ENCODE data around the gene NUDT13. TPM values are rescaled to one million over a fixed set of nuclear protein-coding genes. Genes with fewer than 3 reads are reported as not detected.
A peak's percentile ranks its signal among the peaks of the same experiment; 100 is the strongest.

The NUDT13 gene
- total and polyA plus RNA-seq, 2 of the 4 experiments (the other 2 are of a cell fraction): 0.90 to 1.7 TPM

DNA sequence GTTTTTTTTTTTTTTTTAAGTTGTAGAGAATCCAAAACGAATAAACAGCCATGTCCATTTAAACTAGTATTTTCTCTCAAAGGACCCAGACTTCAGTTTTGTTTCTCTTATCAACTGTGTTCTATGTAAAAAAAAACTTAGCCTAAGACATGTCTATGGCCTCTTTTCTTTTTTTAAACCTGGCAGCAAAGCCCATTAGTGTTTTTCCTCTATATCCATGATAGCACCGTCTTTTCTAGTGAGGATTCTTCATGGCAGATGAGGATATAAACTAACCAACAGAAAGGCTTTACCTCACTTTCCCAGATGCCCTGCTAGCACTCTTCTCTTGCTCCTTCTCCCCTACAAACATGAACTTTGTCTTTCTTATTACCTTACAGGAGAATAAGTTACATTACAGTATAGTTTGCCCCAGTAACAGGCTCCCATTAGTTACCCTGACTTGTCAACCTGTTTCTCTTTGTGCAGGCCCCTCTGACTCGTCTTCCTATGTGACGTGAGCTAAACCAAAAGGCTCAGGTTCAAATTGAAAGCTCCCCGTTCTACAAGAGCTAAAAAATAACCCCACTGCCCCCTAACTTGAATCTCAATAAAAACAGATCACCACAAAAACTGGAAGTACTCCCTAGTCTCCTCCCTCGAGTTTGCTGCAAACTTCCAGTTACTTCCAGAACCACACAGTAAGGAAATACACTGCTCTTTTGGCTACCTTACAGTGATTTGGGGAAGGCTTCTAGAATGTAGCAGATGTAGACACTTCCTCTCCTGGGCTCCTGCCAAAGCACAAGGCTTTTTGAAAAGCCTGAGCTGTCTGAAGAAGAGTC lies 33.7 kb upstream of the NUDT13 start:
- H2AK9ac ChIP-seq (replicated peaks; ENCODE audit: low read depth, low read length, poor library complexity): no peak overlapping the region
- in situ Hi-C loops (cut with MboI; ENCODE audit: low sequenced_read_pairs) (no loop called here), intact Hi-C loops (cut with micrococcal nuclease) (no loop called here), dilution Hi-C loops (cut with HindIII; ENCODE audit: low sequenced_read_pairs, unreplicated experiment) (no loop called here)
- DNase-seq (peak; percentile 85), ATAC-seq (ENCODE audit: low read depth) (peak; percentile 87)
- peaks cover 3% of the 10 kb centered on the region for H3K9me1 ChIP-seq (ENCODE audit: insufficient read depth, low read length)
- H2BK120ac ChIP-seq (ENCODE audit: low read depth, low read length): no peak overlapping the region
- no peak overlapping the region for H3K56ac ChIP-seq (ENCODE audit: extremely low read depth, insufficient read depth, low read length)
- H4K20me1 ChIP-seq (ENCODE audit: insufficient read depth, low read length): peaks cover 49% of the 10 kb centered on the region
- CTCF ChIA-PET: interaction anchor here (1.2 kb wide), 1 partner anchor 19 kb away, joined by 4 read pairs; no protein-coding TSS in a partner anchor
- H4K8ac ChIP-seq (ENCODE audit: low read depth in 2 of 2, low read length in 2 of 2): peak overlapping the region in 1 of 2 experiments; percentile 42; a peak in 2 of 4 replicates
- H2BK15ac ChIP-seq (ENCODE audit: low read depth, low read length): no peak overlapping the region
- no peaks in the 10 kb centered on the region for H3K9me3 ChIP-seq (ENCODE audit: control insufficient read depth, insufficient read depth, low read length)
- H4K91ac ChIP-seq (ENCODE audit: insufficient read depth, low read depth, low read length): no peak overlapping the region
- no peak overlapping the region for H4K5ac ChIP-seq (ENCODE audit: low read depth, low read length)
- BruUV-seq (replicated peaks): no TSS peak
- H2AK5ac ChIP-seq (ENCODE audit: low read depth, low read length): no peak overlapping the region
- WGBS, 2 experiments (ENCODE audit: extremely low coverage in 2 of 2, insufficient read length in 1 of 2): no CpG with 5 or more reads among the region's 6 CpGs
- H3K4me2 ChIP-seq (ENCODE audit: low read depth, low read length): peak overlapping the region; percentile 53; the same call in 1 of the 2 replicates
- POLR2A ChIA-PET (ENCODE audit: unreplicated experiment): interaction anchor here (0.6 kb wide), 1 partner anchor 20 kb away, joined by 10 read pairs; no protein-coding TSS in a partner anchor
- no peak overlapping the region for H3K4me3 ChIP-seq (ENCODE audit: insufficient read depth, low read depth, low read length)
- H3K4me1 ChIP-seq (ENCODE audit: control insufficient read depth, insufficient read depth, low read length): peaks cover 5% of the 10 kb centered on the region; the same call in 1 of the 2 replicates
- no peak overlapping the region for H3K4ac ChIP-seq (ENCODE audit: low read depth, low read length)
- H3K9ac ChIP-seq (ENCODE audit: low read depth, low read length): peak overlapping the region; percentile 13; the same call in 1 of the 2 replicates
- H2AFZ ChIP-seq (replicated peaks; ENCODE audit: low read length, poor library complexity): no peak overlapping the region
- H3K27me3 ChIP-seq (ENCODE audit: control insufficient read depth, insufficient read depth, low read length): no peaks in the 10 kb centered on the region
- H3K18ac ChIP-seq (ENCODE audit: low read depth, low read length): no peak overlapping the region
- H2BK20ac ChIP-seq (ENCODE audit: low read depth, low read length): no peak overlapping the region
- H3K36me3 ChIP-seq (ENCODE audit: control insufficient read depth, insufficient read depth, low read length): peaks cover 14% of the 10 kb centered on the region
- peaks cover 18 to 52% of the 10 kb centered on the region in 2 experiments for H3K79me1 ChIP-seq (ENCODE audit: low read depth in 1 of 2, low read length in 2 of 2)
- H3K27ac ChIP-seq (ENCODE audit: insufficient read depth, low read length): peak overlapping the region; percentile 44; the same call in 1 of the 2 replicates
- H2BK5ac ChIP-seq (ENCODE audit: low read depth, low read length, poor library complexity, severe bottlenecking): peak overlapping the region; percentile 34
- no peak overlapping the region for H3K23ac ChIP-seq (ENCODE audit: low read depth, low read length)
- H3K14ac ChIP-seq (replicated peaks; ENCODE audit: low read depth, low read length): no peak overlapping the region; the same call in 1 of the 2 replicates
- TF ChIP-seq RAD21 (IDR thresholded peaks at IDR 0.05; ENCODE audit: low read length): no peak
- TF ChIP-seq BHLHE40 (IDR thresholded peaks at IDR 0.05; ENCODE audit: low read depth, low read length): no peak
- no peak for TF ChIP-seq RCOR1 (IDR thresholded peaks at IDR 0.05; ENCODE audit: insufficient replicate concordance, low read length)
- TF ChIP-seq SMC3 (IDR thresholded peaks at IDR 0.05; ENCODE audit: low read depth, low read length): no peak
- no peak for TF ChIP-seq RFX5 (IDR thresholded peaks at IDR 0.05; ENCODE audit: low read depth, low read length)
- TF ChIP-seq CEBPB (IDR thresholded peaks at IDR 0.05; ENCODE audit: low read depth, low read length): no peak
- TF ChIP-seq MXI1 (IDR thresholded peaks at IDR 0.05; ENCODE audit: borderline replicate concordance, low read depth, low read length): no peak
- no peak for TF ChIP-seq FOS (IDR thresholded peaks at IDR 0.05; ENCODE audit: low read depth, low read length)
- TF ChIP-seq, protein P1, sequence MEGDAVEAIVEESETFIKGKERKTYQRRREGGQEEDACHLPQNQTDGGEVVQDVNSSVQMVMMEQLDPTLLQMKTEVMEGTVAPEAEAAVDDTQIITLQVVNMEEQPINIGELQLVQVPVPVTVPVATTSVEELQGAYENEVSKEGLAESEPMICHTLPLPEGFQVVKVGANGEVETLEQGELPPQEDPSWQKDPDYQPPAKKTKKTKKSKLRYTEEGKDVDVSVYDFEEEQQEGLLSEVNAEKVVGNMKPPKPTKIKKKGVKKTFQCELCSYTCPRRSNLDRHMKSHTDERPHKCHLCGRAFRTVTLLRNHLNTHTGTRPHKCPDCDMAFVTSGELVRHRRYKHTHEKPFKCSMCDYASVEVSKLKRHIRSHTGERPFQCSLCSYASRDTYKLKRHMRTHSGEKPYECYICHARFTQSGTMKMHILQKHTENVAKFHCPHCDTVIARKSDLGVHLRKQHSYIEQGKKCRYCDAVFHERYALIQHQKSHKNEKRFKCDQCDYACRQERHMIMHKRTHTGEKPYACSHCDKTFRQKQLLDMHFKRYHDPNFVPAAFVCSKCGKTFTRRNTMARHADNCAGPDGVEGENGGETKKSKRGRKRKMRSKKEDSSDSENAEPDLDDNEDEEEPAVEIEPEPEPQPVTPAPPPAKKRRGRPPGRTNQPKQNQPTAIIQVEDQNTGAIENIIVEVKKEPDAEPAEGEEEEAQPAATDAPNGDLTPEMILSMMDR (conservative IDR thresholded peaks at IDR 0.05; ENCODE audit: low read depth, low read length): no peak
- no peak for TF ChIP-seq MAZ (IDR thresholded peaks at IDR 0.05; ENCODE audit: borderline replicate concordance, low read depth, low read length)
- no peak for TF ChIP-seq USF2 (IDR thresholded peaks at IDR 0.05; ENCODE audit: low read depth, low read length)
- no peak for TF ChIP-seq MAFK (IDR thresholded peaks at IDR 0.05; ENCODE audit: low read depth, low read length)
- TF ChIP-seq ELK1 (IDR thresholded peaks at IDR 0.05; ENCODE audit: borderline replicate concordance, low read depth, low read length): no peak
